ENCODE measurements around the gene TNFAIP1.

DNA sequence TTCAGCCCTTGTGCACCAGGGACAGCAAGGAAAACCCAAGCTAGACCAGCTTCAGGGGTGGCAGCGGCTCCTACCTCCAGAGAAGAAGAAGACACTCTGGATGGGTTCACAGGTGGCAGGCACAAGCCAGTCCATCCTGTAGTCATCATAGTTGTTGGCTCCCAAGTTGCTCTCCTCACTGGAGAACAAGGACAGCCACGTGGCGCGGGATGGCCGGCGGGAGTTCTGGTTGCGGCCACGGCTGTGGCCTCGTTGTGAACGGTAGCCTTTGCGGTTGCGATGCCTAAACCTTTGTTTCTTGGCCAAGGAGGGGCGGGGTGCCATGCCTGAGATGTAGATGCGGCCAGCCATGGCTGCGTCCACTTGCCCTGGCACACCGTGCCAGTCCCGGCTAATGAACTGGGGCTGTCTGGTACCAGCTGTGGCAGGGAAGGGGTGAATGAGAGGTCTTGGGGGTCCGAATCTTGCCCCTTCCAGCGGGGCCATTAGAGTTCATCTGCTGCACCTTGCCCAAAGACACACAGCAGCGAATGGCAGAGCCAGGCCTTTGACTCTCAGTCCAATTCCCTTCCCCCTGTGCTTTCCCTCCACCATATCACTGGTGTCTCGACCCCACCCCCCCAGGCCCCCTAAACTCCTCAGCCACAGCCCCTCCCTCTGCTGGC lies 32.2 kb downstream of the TNFAIP1 start:
- TF ChIP-seq, protein P1, sequence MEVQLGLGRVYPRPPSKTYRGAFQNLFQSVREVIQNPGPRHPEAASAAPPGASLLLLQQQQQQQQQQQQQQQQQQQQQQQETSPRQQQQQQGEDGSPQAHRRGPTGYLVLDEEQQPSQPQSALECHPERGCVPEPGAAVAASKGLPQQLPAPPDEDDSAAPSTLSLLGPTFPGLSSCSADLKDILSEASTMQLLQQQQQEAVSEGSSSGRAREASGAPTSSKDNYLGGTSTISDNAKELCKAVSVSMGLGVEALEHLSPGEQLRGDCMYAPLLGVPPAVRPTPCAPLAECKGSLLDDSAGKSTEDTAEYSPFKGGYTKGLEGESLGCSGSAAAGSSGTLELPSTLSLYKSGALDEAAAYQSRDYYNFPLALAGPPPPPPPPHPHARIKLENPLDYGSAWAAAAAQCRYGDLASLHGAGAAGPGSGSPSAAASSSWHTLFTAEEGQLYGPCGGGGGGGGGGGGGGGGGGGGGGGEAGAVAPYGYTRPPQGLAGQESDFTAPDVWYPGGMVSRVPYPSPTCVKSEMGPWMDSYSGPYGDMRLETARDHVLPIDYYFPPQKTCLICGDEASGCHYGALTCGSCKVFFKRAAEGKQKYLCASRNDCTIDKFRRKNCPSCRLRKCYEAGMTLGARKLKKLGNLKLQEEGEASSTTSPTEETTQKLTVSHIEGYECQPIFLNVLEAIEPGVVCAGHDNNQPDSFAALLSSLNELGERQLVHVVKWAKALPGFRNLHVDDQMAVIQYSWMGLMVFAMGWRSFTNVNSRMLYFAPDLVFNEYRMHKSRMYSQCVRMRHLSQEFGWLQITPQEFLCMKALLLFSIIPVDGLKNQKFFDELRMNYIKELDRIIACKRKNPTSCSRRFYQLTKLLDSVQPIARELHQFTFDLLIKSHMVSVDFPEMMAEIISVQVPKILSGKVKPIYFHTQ (CRISPR knock-in tag; IDR thresholded peaks at IDR 0.05): no peak
- TF ChIP-seq, protein P2, sequence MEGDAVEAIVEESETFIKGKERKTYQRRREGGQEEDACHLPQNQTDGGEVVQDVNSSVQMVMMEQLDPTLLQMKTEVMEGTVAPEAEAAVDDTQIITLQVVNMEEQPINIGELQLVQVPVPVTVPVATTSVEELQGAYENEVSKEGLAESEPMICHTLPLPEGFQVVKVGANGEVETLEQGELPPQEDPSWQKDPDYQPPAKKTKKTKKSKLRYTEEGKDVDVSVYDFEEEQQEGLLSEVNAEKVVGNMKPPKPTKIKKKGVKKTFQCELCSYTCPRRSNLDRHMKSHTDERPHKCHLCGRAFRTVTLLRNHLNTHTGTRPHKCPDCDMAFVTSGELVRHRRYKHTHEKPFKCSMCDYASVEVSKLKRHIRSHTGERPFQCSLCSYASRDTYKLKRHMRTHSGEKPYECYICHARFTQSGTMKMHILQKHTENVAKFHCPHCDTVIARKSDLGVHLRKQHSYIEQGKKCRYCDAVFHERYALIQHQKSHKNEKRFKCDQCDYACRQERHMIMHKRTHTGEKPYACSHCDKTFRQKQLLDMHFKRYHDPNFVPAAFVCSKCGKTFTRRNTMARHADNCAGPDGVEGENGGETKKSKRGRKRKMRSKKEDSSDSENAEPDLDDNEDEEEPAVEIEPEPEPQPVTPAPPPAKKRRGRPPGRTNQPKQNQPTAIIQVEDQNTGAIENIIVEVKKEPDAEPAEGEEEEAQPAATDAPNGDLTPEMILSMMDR (IDR thresholded peaks at IDR 0.05): no peak

Measured in WTC11 (cell line).